MM.1S (cell line): ENCODE measurements around the gene LTBP3.

Experiments used
- EZH2 ChIP-seq: fragments of 300-600 bp; sonication (generic); optimal IDR thresholded peaks from 2 replicates; pipeline ENCODE3; 2017; ENCODE audit warnings: low read depth, mild to moderate bottlenecking, antibody characterized with exemption, low read length, mixed read lengths
- EZH2phosphoT487 ChIP-seq: fragments of 300-600 bp; sonication (generic); IDR thresholded peaks from 2 replicates; pipeline ENCODE4 v1.6.1; 2018; ENCODE audit warnings: antibody characterized with exemption, low read length
- TF ChIP-seq, protein P1 (sequence below): fragments of 300-600 bp; sonication (generic); IDR thresholded peaks from 2 replicates; pipeline ENCODE4 v1.5.1; 2016; ENCODE audit warnings: antibody characterized with exemption, low read length, mixed read lengths

- TF ChIP-seq, protein P1, sequence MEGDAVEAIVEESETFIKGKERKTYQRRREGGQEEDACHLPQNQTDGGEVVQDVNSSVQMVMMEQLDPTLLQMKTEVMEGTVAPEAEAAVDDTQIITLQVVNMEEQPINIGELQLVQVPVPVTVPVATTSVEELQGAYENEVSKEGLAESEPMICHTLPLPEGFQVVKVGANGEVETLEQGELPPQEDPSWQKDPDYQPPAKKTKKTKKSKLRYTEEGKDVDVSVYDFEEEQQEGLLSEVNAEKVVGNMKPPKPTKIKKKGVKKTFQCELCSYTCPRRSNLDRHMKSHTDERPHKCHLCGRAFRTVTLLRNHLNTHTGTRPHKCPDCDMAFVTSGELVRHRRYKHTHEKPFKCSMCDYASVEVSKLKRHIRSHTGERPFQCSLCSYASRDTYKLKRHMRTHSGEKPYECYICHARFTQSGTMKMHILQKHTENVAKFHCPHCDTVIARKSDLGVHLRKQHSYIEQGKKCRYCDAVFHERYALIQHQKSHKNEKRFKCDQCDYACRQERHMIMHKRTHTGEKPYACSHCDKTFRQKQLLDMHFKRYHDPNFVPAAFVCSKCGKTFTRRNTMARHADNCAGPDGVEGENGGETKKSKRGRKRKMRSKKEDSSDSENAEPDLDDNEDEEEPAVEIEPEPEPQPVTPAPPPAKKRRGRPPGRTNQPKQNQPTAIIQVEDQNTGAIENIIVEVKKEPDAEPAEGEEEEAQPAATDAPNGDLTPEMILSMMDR, result no peak
- TF ChIP-seq EZH2phosphoT487, result no peak
- no peak for TF ChIP-seq EZH2
Measured at GRCh38 chr11:65498727-65498976, 59.5 kb downstream of the LTBP3 start.
